Neuronal stem cell (in vitro differentiated cells): ENCODE data around the gene KIF6.

Experiments
- DNase-seq: peaks from one replicate; pipeline ENCODE4 v3.0.0-alpha.2; 2013; ENCODE audit warnings: low spot score
- H2AFZ ChIP-seq: one replicate; pipeline ENCODE4 v1.6.1; 2013; ENCODE audit warnings: mild to moderate bottlenecking, low read length, inconsistent platforms
- H2AK5ac ChIP-seq: 2 replicates; pipeline ENCODE4 v1.6.1; 2013; ENCODE audit warnings: low read depth, mild to moderate bottlenecking, inconsistent platforms, low read length, moderate library complexity, mixed read lengths
- H2BK120ac ChIP-seq: 2 replicates; pipeline ENCODE4 v1.6.1; 2013; ENCODE audit warnings: low read depth, mild to moderate bottlenecking, inconsistent platforms, low read length, moderate library complexity, mixed read lengths
- H2BK12ac ChIP-seq: one replicate; pipeline ENCODE4 v1.6.1; 2013; ENCODE audit warnings: low read length, inconsistent platforms
- H2BK15ac ChIP-seq: 2 replicates; pipeline ENCODE4 v1.6.1; 2013; ENCODE audit warnings: mild to moderate bottlenecking, low read length, inconsistent platforms, mixed read lengths
- H2BK5ac ChIP-seq: one replicate; pipeline ENCODE4 v1.6.1; 2013; ENCODE audit warnings: inconsistent platforms, mild to moderate bottlenecking, low read length, moderate library complexity
- H3K14ac ChIP-seq: one replicate; pipeline ENCODE4 v1.6.1; 2013; ENCODE audit warnings: low read length, inconsistent platforms
- H3K18ac ChIP-seq: 2 replicates; pipeline ENCODE4 v1.6.1; 2013; ENCODE audit warnings: low read length, inconsistent platforms
- H3K23ac ChIP-seq: 2 replicates; pipeline ENCODE4 v1.6.1; 2013; ENCODE audit warnings: low read depth, mild to moderate bottlenecking, mixed read lengths, low read length, inconsistent platforms; ENCODE audit not compliant: poor library complexity
- H3K27ac ChIP-seq: replicated peaks from 3 replicates; pipeline ENCODE4 v1.5.1; 2013; ENCODE audit warnings: low read length, inconsistent platforms
- H3K27me3 ChIP-seq, 3 experiments: 2 replicates each; pipeline ENCODE4 v1.6.1; 2013; ENCODE audit warnings: low read length in 3 of 3, mild to moderate bottlenecking in 2 of 3, inconsistent platforms in 1 of 3, low read depth in 1 of 3, mixed read lengths in 1 of 3, moderate library complexity in 1 of 3; ENCODE audit not compliant: control insufficient read depth in 3 of 3, insufficient read depth in 3 of 3
- H3K36me3 ChIP-seq, 2 donors: replicated peaks in 1 of 2; 2 replicates each; pipeline ENCODE4 v1.6.1; 2013; ENCODE audit warnings: low read length in 2 of 2; ENCODE audit not compliant: control insufficient read depth in 2 of 2, insufficient read depth in 2 of 2
- H3K4ac ChIP-seq: 2 replicates; pipeline ENCODE4 v1.6.1; 2013; ENCODE audit warnings: inconsistent platforms, mild to moderate bottlenecking, low read length, moderate library complexity
- H3K4me1 ChIP-seq, 2 donors: 1 replicate in 1 of 2; 2 replicates in 1 of 2; pipeline ENCODE4 v1.6.1; 2013; ENCODE audit warnings: low read length in 2 of 2, low read depth in 1 of 2; ENCODE audit not compliant: control insufficient read depth in 2 of 2, insufficient read depth in 1 of 2
- H3K4me2 ChIP-seq: one replicate; pipeline ENCODE4 v1.6.1; 2013; ENCODE audit warnings: mild to moderate bottlenecking, low read length, inconsistent platforms; ENCODE audit not compliant: insufficient read depth, poor library complexity, severe bottlenecking
- H3K4me3 ChIP-seq, 2 donors: 2 replicates each; pipeline ENCODE4 v1.5.1; 2013; ENCODE audit warnings: low read length in 2 of 2, mild to moderate bottlenecking in 2 of 2, inconsistent platforms in 1 of 2, moderate library complexity in 1 of 2
- H3K79me1 ChIP-seq: one replicate; pipeline ENCODE4 v1.6.1; 2013; ENCODE audit warnings: low read depth, mild to moderate bottlenecking, inconsistent platforms, low read length, moderate library complexity
- H3K9ac ChIP-seq: one replicate; pipeline ENCODE4 v1.6.1; 2013; ENCODE audit warnings: mild to moderate bottlenecking, low read depth, low read length, inconsistent platforms; ENCODE audit not compliant: poor library complexity
- H3K9me3 ChIP-seq, 2 donors: replicated peaks in 1 of 2; 2 replicates each; pipeline versions ENCODE3 to v1.6.1; 2013; ENCODE audit warnings: low read length in 2 of 2, mild to moderate bottlenecking in 2 of 2, inconsistent platforms in 1 of 2, low read depth in 1 of 2, mixed read lengths in 1 of 2, moderate library complexity in 1 of 2; ENCODE audit not compliant: control insufficient read depth in 2 of 2, insufficient read depth in 1 of 2
- H4K8ac ChIP-seq: one replicate; pipeline ENCODE4 v1.6.1; 2013; ENCODE audit warnings: low read depth, mild to moderate bottlenecking, inconsistent platforms, low read length, moderate library complexity
- H4K91ac ChIP-seq: one replicate; pipeline ENCODE4 v1.6.1; 2013; ENCODE audit warnings: low read length, low read depth, mild to moderate bottlenecking, inconsistent platforms; ENCODE audit not compliant: poor library complexity
- WGBS, 2 donors: extraction: QIAGEN DNeasy Blood & Tissue Kit; methylation state at CpG; one replicate each; pipeline ENCODE4 v1.1.7; 2013; ENCODE audit warnings: missing lambda C conversion rate in 2 of 2, mixed read lengths in 1 of 2; ENCODE audit not compliant: insufficient read length in 2 of 2, insufficient replicate concordance in 1 of 2; ENCODE audit errors: extremely low coverage in 2 of 2; 5-methylcytosine and 5-hydroxymethylcytosine counted together

Gene KIF6

GRCh38 chr6:39432330-39433025 lies 292.7 kb downstream of the KIF6 start:
- Histone ChIP-seq H3K4ac (no peak overlapping the region), H3K79me1 (no peaks in the 10 kb centered on the region), H3K23ac (no peak overlapping the region), H3K14ac (no peak overlapping the region), H2BK120ac (no peak overlapping the region), H3K4me2 (no peak overlapping the region), H4K91ac (no peak overlapping the region), H3K4me1 (peaks cover 0 to 1% of the 10 kb centered on the region in 2 donors), H3K27me3 (no peaks in the 10 kb centered on the region), H3K18ac (no peak overlapping the region), H4K8ac (no peak overlapping the region), H3K27ac (no peak overlapping the region), H2BK5ac (no peak overlapping the region), H3K9ac (no peak overlapping the region), H3K36me3 (no peaks in the 10 kb centered on the region), H2AFZ (no peak overlapping the region), H2BK15ac (no peak overlapping the region), H3K9me3 (no peaks in the 10 kb centered on the region), H3K4me3 (no peak overlapping the region), H2BK12ac (no peak overlapping the region), H2AK5ac (no peak overlapping the region)
- no peak for DNase-seq
- no CpG with 5 or more reads among the region's 11 CpGs for whole genome bisulfite sequencing, 2 donors

- Histone ChIP-seq H3K36me3 (no peaks in the 10 kb centered on the region), H2BK12ac (no peak overlapping the region), H2BK120ac (no peak overlapping the region), H3K4ac (no peak overlapping the region), H2AK5ac (no peak overlapping the region), H3K9ac (no peak overlapping the region), H3K4me3 (no peak overlapping the region), H3K79me1 (no peaks in the 10 kb centered on the region), H4K91ac (no peak overlapping the region), H2AFZ (no peak overlapping the region), H2BK5ac (no peak overlapping the region), H3K27ac (no peak overlapping the region), H4K8ac (no peak overlapping the region), H3K4me1 (peaks cover 4% of the 10 kb centered on the region in 2 donors), H3K14ac (no peak overlapping the region), H2BK15ac (no peak overlapping the region), H3K23ac (no peak overlapping the region), H3K4me2 (no peak overlapping the region), H3K27me3 (no peaks in the 10 kb centered on the region), H3K9me3 (no peaks in the 10 kb centered on the region), H3K18ac (no peak overlapping the region)
- no CpG with 5 or more reads among the region's 11 CpGs for WGBS, 2 donors
- no peak for DNase-seq
Measured at GRCh38 chr6:39430871-39431523, 294.2 kb downstream of the KIF6 start.

GRCh38 chr6:39430446-39430845 lies 294.8 kb downstream of the KIF6 start:
- H3K9ac ChIP-seq = no peak overlapping the region
- H3K79me1 ChIP-seq = no peaks in the 10 kb centered on the region
- no peak overlapping the region for H3K14ac ChIP-seq
- no peak overlapping the region for H2BK15ac ChIP-seq
- H2AK5ac ChIP-seq = no peak overlapping the region
- no peak overlapping the region for H3K4me3 ChIP-seq
- no peak overlapping the region for H3K27ac ChIP-seq
- H3K4me2 ChIP-seq = no peak overlapping the region
- H2AFZ ChIP-seq = no peak overlapping the region
- no peaks in the 10 kb centered on the region for H3K9me3 ChIP-seq
- no peaks in the 10 kb centered on the region for H3K36me3 ChIP-seq
- H2BK120ac ChIP-seq = no peak overlapping the region
- no peak overlapping the region for H4K91ac ChIP-seq
- no CpG with 5 or more reads among the region's 1 CpG for WGBS, 2 donors
- no peaks in the 10 kb centered on the region for H3K27me3 ChIP-seq
- peaks cover 4 to 5% of the 10 kb centered on the region in 2 donors for H3K4me1 ChIP-seq
- H3K4ac ChIP-seq = no peak overlapping the region
- no peak overlapping the region for H3K23ac ChIP-seq
- DNase-seq = no peak
- H2BK5ac ChIP-seq = no peak overlapping the region
- no peak overlapping the region for H2BK12ac ChIP-seq
- H4K8ac ChIP-seq = no peak overlapping the region
- no peak overlapping the region for H3K18ac ChIP-seq

- no peak overlapping the region for H2BK12ac ChIP-seq
- no peak overlapping the region for H3K14ac ChIP-seq
- no peak overlapping the region for H3K18ac ChIP-seq
- H3K23ac ChIP-seq = no peak overlapping the region
- H2AK5ac ChIP-seq = no peak overlapping the region
- H3K79me1 ChIP-seq = no peaks in the 10 kb centered on the region
- no peak for DNase-seq
- no peak overlapping the region for H2BK5ac ChIP-seq
- H2AFZ ChIP-seq = no peak overlapping the region
- no peaks in the 10 kb centered on the region for H3K27me3 ChIP-seq
- H2BK15ac ChIP-seq = no peak overlapping the region
- H3K9ac ChIP-seq = no peak overlapping the region
- H3K4me1 ChIP-seq = peaks cover 4 to 5% of the 10 kb centered on the region in 2 donors
- no peak overlapping the region for H3K4me2 ChIP-seq
- H3K36me3 ChIP-seq = no peaks in the 10 kb centered on the region
- H3K27ac ChIP-seq = no peak overlapping the region
- no CpG with 5 or more reads among the region's 7 CpGs for WGBS, 2 donors
- H4K91ac ChIP-seq = no peak overlapping the region
- H4K8ac ChIP-seq = no peak overlapping the region
- H2BK120ac ChIP-seq = no peak overlapping the region
- no peak overlapping the region for H3K4ac ChIP-seq
- no peak overlapping the region for H3K4me3 ChIP-seq
- H3K9me3 ChIP-seq = no peaks in the 10 kb centered on the region
Measured at GRCh38 chr6:39428816-39429215, 296.4 kb downstream of the KIF6 start.
